H9 (cell line): ENCODE measurements around the gene DMRTA1. TPM values are rescaled to one million over a fixed set of nuclear protein-coding genes. Genes with fewer than 3 reads are reported as not detected.

Source experiments
- DNase-seq: peaks from one replicate; pipeline ENCODE4 v3.0.0-alpha.2; 2017
- H2AFZ ChIP-seq: one replicate; pipeline ENCODE4 v1.6.1; 2013; ENCODE audit warnings: mild to moderate bottlenecking, low read length, control low read depth, moderate library complexity
- H2AK5ac ChIP-seq: 2 replicates; pipeline ENCODE4 v1.6.1; 2013; ENCODE audit warnings: low read length, control low read depth, mixed read lengths; ENCODE audit not compliant: insufficient read length
- H2BK120ac ChIP-seq: one replicate; pipeline ENCODE4 v1.6.1; 2013; ENCODE audit warnings: low read depth, mild to moderate bottlenecking, low read length, control low read depth, inconsistent platforms; ENCODE audit not compliant: poor library complexity, severe bottlenecking
- H2BK12ac ChIP-seq: 2 replicates; pipeline ENCODE4 v1.6.1; 2013; ENCODE audit warnings: low read length, control low read depth, mixed read lengths, low read depth; ENCODE audit not compliant: insufficient read length
- H2BK15ac ChIP-seq: 2 replicates; pipeline ENCODE4 v1.6.1; 2013; ENCODE audit warnings: low read depth, low read length, control low read depth
- H2BK20ac ChIP-seq: one replicate; pipeline ENCODE4 v1.6.1; 2013; ENCODE audit warnings: low read depth, mild to moderate bottlenecking, low read length, control low read depth, inconsistent platforms; ENCODE audit not compliant: poor library complexity, severe bottlenecking
- H2BK5ac ChIP-seq: 2 replicates; pipeline ENCODE4 v1.6.1; 2013; ENCODE audit warnings: low read length, control low read depth, mixed read lengths; ENCODE audit not compliant: insufficient read length
- H3K14ac ChIP-seq: 2 replicates; pipeline ENCODE4 v1.6.1; 2013; ENCODE audit warnings: low read length, control low read depth; ENCODE audit not compliant: insufficient read depth
- H3K18ac ChIP-seq: 2 replicates; pipeline ENCODE4 v1.6.1; 2013; ENCODE audit warnings: low read depth, mild to moderate bottlenecking, mixed read lengths, low read length, control low read depth; ENCODE audit not compliant: insufficient read length
- H3K23ac ChIP-seq: 2 replicates; pipeline ENCODE4 v1.6.1; 2013; ENCODE audit warnings: low read length, control low read depth, mixed read lengths, low read depth; ENCODE audit not compliant: insufficient read length
- H3K23me2 ChIP-seq: 2 replicates; pipeline ENCODE4 v1.6.1; 2013; ENCODE audit warnings: low read depth, mild to moderate bottlenecking, mixed read lengths, low read length, control low read depth; ENCODE audit not compliant: insufficient read length, poor library complexity, severe bottlenecking
- H3K27ac ChIP-seq: 2 replicates; pipeline ENCODE4 v1.5.1; 2013; ENCODE audit warnings: low read length, control low read depth, mixed read lengths, low read depth; ENCODE audit not compliant: insufficient read length
- H3K27me3 ChIP-seq: 2 replicates; pipeline ENCODE4 v1.6.1; 2013; ENCODE audit warnings: low read length, control low read depth, inconsistent platforms; ENCODE audit not compliant: insufficient read depth
- H3K4ac ChIP-seq: 2 replicates; pipeline ENCODE4 v1.6.1; 2013; ENCODE audit warnings: low read depth, mild to moderate bottlenecking, control low read depth, inconsistent platforms, low read length, moderate library complexity
- H3K4me1 ChIP-seq: 2 replicates; pipeline ENCODE4 v1.6.1; 2013; ENCODE audit warnings: low read length, control low read depth, inconsistent platforms; ENCODE audit not compliant: insufficient read depth
- H3K4me2 ChIP-seq: 2 replicates; pipeline ENCODE4 v1.6.1; 2013; ENCODE audit warnings: low read length, control low read depth, mixed read lengths; ENCODE audit not compliant: insufficient read length, insufficient read depth
- H3K56ac ChIP-seq: 2 replicates; pipeline ENCODE4 v1.6.1; 2013; ENCODE audit warnings: low read depth, mild to moderate bottlenecking, mixed read lengths, low read length, control low read depth; ENCODE audit not compliant: insufficient read length
- H3K79me1 ChIP-seq: 2 replicates; pipeline ENCODE4 v1.6.1; 2013; ENCODE audit warnings: low read depth, mild to moderate bottlenecking, moderate library complexity, low read length, control low read depth, inconsistent platforms; ENCODE audit not compliant: insufficient read depth, poor library complexity, severe bottlenecking
- H3K79me2 ChIP-seq: 2 replicates; pipeline ENCODE4 v1.6.1; 2013; ENCODE audit warnings: low read length, control low read depth, inconsistent platforms; ENCODE audit not compliant: insufficient read depth
- H3K9ac ChIP-seq: 2 replicates; pipeline ENCODE4 v1.6.1; 2013; ENCODE audit warnings: low read length, control low read depth, mixed read lengths; ENCODE audit not compliant: insufficient read length; ENCODE audit errors: extremely low read depth
- H3K9me3 ChIP-seq: one replicate; pipeline ENCODE4 v1.6.1; 2013; ENCODE audit warnings: low read depth, low read length, inconsistent platforms; ENCODE audit not compliant: control insufficient read depth
- H3T11ph ChIP-seq: one replicate; pipeline ENCODE4 v1.6.1; 2013; ENCODE audit warnings: mild to moderate bottlenecking, low read length, control low read depth, inconsistent platforms
- H4K20me1 ChIP-seq: one replicate; pipeline ENCODE4 v1.6.1; 2013; ENCODE audit not compliant: control insufficient read depth, insufficient read length, insufficient read depth
- H4K5ac ChIP-seq: 2 replicates; pipeline ENCODE4 v1.6.1; 2013; ENCODE audit warnings: low read depth, mild to moderate bottlenecking, mixed read lengths, low read length, control low read depth; ENCODE audit not compliant: insufficient read length
- H4K8ac ChIP-seq: replicated peaks from 2 replicates; pipeline ENCODE4 v1.6.1; 2013; ENCODE audit warnings: low read length, control low read depth, mixed read lengths, low read depth; ENCODE audit not compliant: insufficient read length
- H4K91ac ChIP-seq: 2 replicates; pipeline ENCODE4 v1.6.1; 2013; ENCODE audit warnings: low read depth, mild to moderate bottlenecking, moderate library complexity, mixed read lengths, low read length, control low read depth; ENCODE audit not compliant: insufficient read length
- H3K27ac Mint-ChIP-seq, 3 experiments: 2 replicates in 2 of 3; 3 replicates in 1 of 3; pipeline ENCODE4 v1.8.0; 2020 to 2021; ENCODE audit warnings: mixed read lengths in 3 of 3, mild to moderate bottlenecking in 1 of 3, moderate library complexity in 1 of 3
- H3K27me3 Mint-ChIP-seq: 2 replicates; pipeline ENCODE4 v1.8.0; 2021; ENCODE audit warnings: low read depth, mild to moderate bottlenecking, moderate library complexity, mixed read lengths
- H3K36me3 Mint-ChIP-seq, 3 experiments: 2 replicates in 2 of 3; 3 replicates in 1 of 3; pipeline ENCODE4 v1.8.0; 2020 to 2021; ENCODE audit warnings: low read depth in 3 of 3, mixed read lengths in 3 of 3; ENCODE audit not compliant: insufficient read depth in 1 of 3
- H3K4me1 Mint-ChIP-seq, 2 experiments: 2 replicates each; pipeline ENCODE4 v1.8.0; 2020; ENCODE audit warnings: mixed read lengths in 2 of 2
- H3K4me3 Mint-ChIP-seq, 2 experiments: 2 replicates in 1 of 2; 3 replicates in 1 of 2; pipeline ENCODE4 v1.8.0; 2020 to 2021; ENCODE audit warnings: mild to moderate bottlenecking in 2 of 2, mixed read lengths in 2 of 2, moderate library complexity in 1 of 2
- H3K9me3 Mint-ChIP-seq, 2 experiments: 2 replicates in 1 of 2; 3 replicates in 1 of 2; pipeline ENCODE4 v1.8.0; 2020; ENCODE audit warnings: mild to moderate bottlenecking in 2 of 2, mixed read lengths in 2 of 2, moderate library complexity in 1 of 2
- CTCF ChIP-seq: fragments of 200-600 bp; sonication (generic); conservative IDR thresholded peaks from 3 replicates; pipeline ENCODE4 v1.8.0; 2021; ENCODE audit warnings: antibody characterized with exemption, mild to moderate bottlenecking
- WGBS: extraction: QIAGEN DNeasy Blood & Tissue Kit; methylation state at CpG from one replicate; pipeline ENCODE4 v1.1.7; 2013; ENCODE audit warnings: missing lambda C conversion rate, low lambda C conversion rate, mixed read lengths; ENCODE audit not compliant: insufficient read length; ENCODE audit errors: extremely low coverage; 5-methylcytosine and 5-hydroxymethylcytosine counted together
- total RNA-seq: library from RNA; stranded (reverse); gene quantifications from 2 replicates; pipeline ENCODE4 v1.2.1, GENCODE V29; 2021

DMRTA1 gene
- total RNA-seq, 1 experiment from 2014 or later: 2.8 TPM

- WGBS: no CpG with 5 or more reads among the region's 1 CpG
Measured at GRCh38 chr9:22454016-22454415, 7.4 kb downstream of the DMRTA1 start.

More at GRCh38 chr9:22454016-22454415, 7.4 kb downstream of the DMRTA1 start:
- Histone ChIP-seq H4K5ac (no peak overlapping the region), H2AFZ (no peak overlapping the region), H4K91ac (no peak overlapping the region), H3K56ac (no peak overlapping the region), H3K4me1 (no peaks in the 10 kb centered on the region), H2BK20ac (no peak overlapping the region), H4K20me1 (no peaks in the 10 kb centered on the region), H3K9me3 (no peaks in the 10 kb centered on the region), H3K4me2 (no peak overlapping the region), H2BK12ac (no peak overlapping the region), H2AK5ac (no peak overlapping the region), H3K14ac (no peak overlapping the region), H3T11ph (no peak overlapping the region), H3K79me1 (no peaks in the 10 kb centered on the region), H3K23ac (no peak overlapping the region), H3K18ac (no peak overlapping the region), H2BK15ac (no peak overlapping the region), H3K27me3 (no peaks in the 10 kb centered on the region), H3K9ac (no peak overlapping the region), H3K23me2 (no peaks in the 10 kb centered on the region), H3K27ac (no peak overlapping the region), H2BK120ac (no peak overlapping the region), H3K4ac (no peak overlapping the region), H2BK5ac (no peak overlapping the region), H3K79me2 (no peaks in the 10 kb centered on the region), H4K8ac (no peak overlapping the region)
- DNase-seq: no peak
- TF ChIP-seq CTCF: no peak
- no peaks in the 10 kb centered on the region for H3K9me3 Mint-ChIP-seq
- no peaks in the 10 kb centered on the region for H3K27me3 Mint-ChIP-seq
- peaks cover 0 to 12% (median 0%) of the 10 kb centered on the region in 3 experiments; a peak in 2 of 7 replicates for H3K36me3 Mint-ChIP-seq
- H3K27ac Mint-ChIP-seq: no peak overlapping the region
- H3K4me3 Mint-ChIP-seq: no peak overlapping the region
- H3K4me1 Mint-ChIP-seq: peaks cover 3% of the 10 kb centered on the region in 2 experiments
